Measurements from ENCODE around the gene MLPH.

DNA sequence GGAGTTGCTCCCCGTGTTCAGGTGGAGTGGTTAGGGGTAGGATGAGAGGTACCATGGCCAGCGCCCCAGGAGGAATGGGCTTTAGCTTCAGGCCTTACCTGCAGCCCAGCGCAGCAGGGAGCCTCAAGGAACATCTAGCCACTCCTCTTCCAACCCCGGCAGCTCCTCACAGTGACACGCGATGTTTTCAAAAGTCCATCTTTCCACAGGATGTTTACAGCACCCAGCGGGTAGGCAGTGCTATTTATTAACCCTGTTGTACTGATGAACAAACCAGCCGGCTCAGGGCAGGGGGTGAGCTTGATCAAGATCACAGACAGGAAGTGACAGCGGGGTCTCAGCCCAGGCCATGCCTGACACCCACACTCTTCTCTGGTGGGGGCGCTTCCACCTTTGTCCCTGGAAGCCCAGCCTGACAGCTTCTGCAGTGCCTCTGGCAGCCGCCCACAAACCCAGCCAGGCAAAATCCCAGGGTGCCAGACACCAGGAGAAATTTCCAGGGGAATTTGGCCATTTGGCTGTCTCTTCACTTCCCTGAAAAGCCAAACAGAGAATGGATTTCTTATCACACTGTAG, 60.9 kb downstream of the MLPH start:
- TF ChIP-seq TARDBP (IDR thresholded peaks at IDR 0.05), result no peak
- no peak for TF ChIP-seq ZNF384 (IDR thresholded peaks at IDR 0.05)
- TF ChIP-seq BHLHE40 (IDR thresholded peaks at IDR 0.05; ENCODE audit: borderline replicate concordance), result no peak
